ENCODE measurements around the gene RPP40.
"Not testable (repeated sequence)": the region's sequence is repeated elsewhere in the genome, so short reads cannot be mapped to it uniquely, and the experiment has no call there.

The RPP40 gene

GRCh38 chr6:5012519-5012918, 8.7 kb upstream of the RPP40 start:
- DNase-seq: no peak

GRCh38 chr6:5011346-5011745, 7.5 kb upstream of the RPP40 start:
- DNase-seq: no peak

- no peak for DNase-seq
These were observed 3.7 kb upstream of the RPP40 start for GRCh38 chr6:5007531-5007930.

GRCh38 chr6:5006222-5006621, 2.4 kb upstream of the RPP40 start:
- no peak for DNase-seq

GRCh38 chr6:5005038-5005433, 1.2 kb upstream of the RPP40 start:
- DNase-seq: not testable (repeated sequence)

GRCh38 chr6:5004373-5005037, 668 bp upstream of the RPP40 start:
- no peak for DNase-seq

- no peak for DNase-seq
These were observed 4.3 kb downstream of the RPP40 start for GRCh38 chr6:4999586-4999985.

GRCh38 chr6:4997862-4998261, 6.0 kb downstream of the RPP40 start:
- no peak for DNase-seq

- no peak for DNase-seq
These were observed 9.1 kb downstream of the RPP40 start for GRCh38 chr6:4994741-4995140.

GRCh38 chr6:4987432-4987831, 16.4 kb downstream of the RPP40 start:
- DNase-seq: no peak

GRCh38 chr6:4986999-4987398, 16.8 kb downstream of the RPP40 start:
- no peak for DNase-seq

- DNase-seq: no peak
These were observed 20.5 kb downstream of the RPP40 start for GRCh38 chr6:4983322-4983721.

GRCh38 chr6:4981761-4982160, 22.1 kb downstream of the RPP40 start:
- no peak for DNase-seq

- no peak for DNase-seq
These were observed 24.4 kb downstream of the RPP40 start for GRCh38 chr6:4979426-4979825.

GRCh38 chr6:4977468-4977867, 26.4 kb downstream of the RPP40 start:
- DNase-seq: no peak

- DNase-seq: no peak
These were observed 28.3 kb downstream of the RPP40 start for GRCh38 chr6:4975506-4975905.

- no peak for DNase-seq
These were observed 28.9 kb downstream of the RPP40 start for GRCh38 chr6:4974962-4975361.

- DNase-seq: no peak
These were observed 29.7 kb downstream of the RPP40 start for GRCh38 chr6:4973982-4974745.

GRCh38 chr6:4973415-4973814, 30.4 kb downstream of the RPP40 start:
- DNase-seq: no peak

- DNase-seq: no peak
These were observed 31.4 kb downstream of the RPP40 start for GRCh38 chr6:4972438-4972837.

GRCh38 chr6:4971851-4972250, 32.0 kb downstream of the RPP40 start:
- DNase-seq: no peak

GRCh38 chr6:4970739-4971395, 33.0 kb downstream of the RPP40 start:
- DNase-seq: no peak

- no peak for DNase-seq
These were observed 34.1 kb downstream of the RPP40 start for GRCh38 chr6:4969609-4970285.

Measured in CD4-positive, alpha-beta T cell treated with Interleukin-21 for 1 hour (primary cell).